WTC11 (cell line): ENCODE measurements around the gene IQGAP2.

Experiments
- CTCF ChIP-seq: fragments of 200-600 bp; IDR thresholded peaks from 2 replicates; pipeline ENCODE4 v1.8.0; 2022; ENCODE audit warnings: antibody characterized with exemption
- E2F4 ChIP-seq: sonication (generic); formaldehyde crosslinking; IDR thresholded peaks from 2 replicates; pipeline ENCODE4 v1.8.1; 2022; ENCODE audit warnings: low read depth, mild to moderate bottlenecking, moderate library complexity, missing genetic modification reagents, borderline replicate concordance
- GABPB1 ChIP-seq: sonication (generic); formaldehyde crosslinking; IDR thresholded peaks from 2 replicates; pipeline ENCODE4 v1.8.1; 2023; ENCODE audit warnings: mild to moderate bottlenecking, missing genetic modification reagents
- MAX ChIP-seq: sonication (generic); formaldehyde crosslinking; IDR thresholded peaks from 2 replicates; pipeline ENCODE4 v1.8.0; 2022; ENCODE audit warnings: mild to moderate bottlenecking, missing genetic modification reagents
- RELA ChIP-seq: sonication (generic); formaldehyde crosslinking; IDR thresholded peaks from 2 replicates; pipeline ENCODE4 v1.8.1; 2022; ENCODE audit warnings: missing genetic modification reagents, mild to moderate bottlenecking, borderline replicate concordance
- SP1 ChIP-seq: sonication (generic); formaldehyde crosslinking; conservative IDR thresholded peaks from 2 replicates; pipeline ENCODE4 v1.8.1; 2022; ENCODE audit warnings: missing genetic modification reagents
- TCF7 ChIP-seq: sonication (generic); formaldehyde crosslinking; IDR thresholded peaks from 2 replicates; pipeline ENCODE4 v1.8.0; 2022; ENCODE audit warnings: mild to moderate bottlenecking, low read depth, missing genetic modification reagents, moderate library complexity
- TEAD1 ChIP-seq: sonication (generic); formaldehyde crosslinking; IDR thresholded peaks from 2 replicates; pipeline ENCODE4 v1.8.0; 2022; ENCODE audit warnings: mild to moderate bottlenecking, missing genetic modification reagents
- USF2 ChIP-seq: sonication (generic); formaldehyde crosslinking; IDR thresholded peaks from 2 replicates; pipeline ENCODE4 v1.8.1; 2023; ENCODE audit warnings: mild to moderate bottlenecking, missing genetic modification reagents, moderate library complexity

GRCh38 chr5:76524868-76525267 is 121.8 kb downstream of the IQGAP2 start:
- no peak for TF ChIP-seq TCF7 (CRISPR knock-in tag)
- TF ChIP-seq RELA (CRISPR knock-in tag), result no peak
- TF ChIP-seq CTCF, result no peak
- TF ChIP-seq SP1 (CRISPR knock-in tag), result no peak
- TF ChIP-seq USF2 (CRISPR knock-in tag), result no peak
- TF ChIP-seq TEAD1 (CRISPR knock-in tag), result no peak
- TF ChIP-seq GABPB1, result no peak
- TF ChIP-seq E2F4, result no peak
- TF ChIP-seq MAX (CRISPR knock-in tag), result no peak
